K562 (cell line): ENCODE measurements around the gene DPY19L3. TPM values are rescaled to one million over a fixed set of nuclear protein-coding genes. Genes with fewer than 3 reads are reported as not detected.

Source experiments
- ATAC-seq: fragments of 200-7000 bp; cut with Tn5 transposase; 3 replicates; pipeline ENCODE4 v1.9.1; 2020; ENCODE audit warnings: moderate library complexity
- BruUV-seq: library from RNA; stranded (reverse); fragments of 400-500 nt; replicated peaks from 2 replicates; lab custom pipeline; 2021; lab: Mats Ljungman, UMichigan
- CTCF ChIA-PET: fragments of 300-600 bp; formaldehyde crosslinking; extraction: SDS; loops from one replicate; lab custom pipeline; 2021; ENCODE audit warnings: low intra/inter-chr PET ratio; lab: Yijun Ruan, JAX
- POLR2A ChIA-PET: fragments of 300-600, 350-650 bp; sonication (Branson Sonifier 250); formaldehyde crosslinking; extraction: SDS; loops from one replicate; lab custom pipeline; 2021; ENCODE audit warnings: antibody characterized with exemption, inconsistent platforms; lab: Yijun Ruan, JAX
- DNase-seq, 4 experiments: peaks; one replicate each; pipeline versions ENCODE4 v3.0.0 to v3.0.0-alpha.2; 2011 to 2018; ENCODE audit warnings: low spot score in 3 of 4, mixed read lengths in 3 of 4; ENCODE audit errors: extremely low read depth in 1 of 4
- FAIRE-seq: peaks from 2 replicates; lab custom pipeline; 2011; peaks lifted over from hg19 to GRCh38; lab: Jason Lieb, UNC
- H2AFZ ChIP-seq: 2 replicates; pipeline ENCODE4 v1.6.0; 2011; ENCODE audit warnings: low read depth, low read length, control low read depth, inconsistent platforms
- H3K27ac ChIP-seq: fragments of 200-600 bp; 3 replicates; pipeline ENCODE4 v1.8.0; 2011; ENCODE audit warnings: low read depth, mild to moderate bottlenecking, control low read depth, inconsistent platforms, low read length, moderate library complexity, mixed read lengths; ENCODE audit errors: extremely low read depth
- H3K27me3 ChIP-seq, 2 experiments: fragments of 300-600 bp in 1 of 2; 2 replicates in 1 of 2; 3 replicates in 1 of 2; pipeline versions ENCODE4 v1.6.0 to v1.8.0; 2011; ENCODE audit warnings: inconsistent platforms in 2 of 2, low read length in 2 of 2, mild to moderate bottlenecking in 1 of 2, mixed read lengths in 1 of 2, moderate library complexity in 1 of 2; ENCODE audit not compliant: control insufficient read depth in 2 of 2, insufficient read depth in 2 of 2
- H3K36me3 ChIP-seq: fragments of 300-600 bp; 3 replicates; pipeline ENCODE4 v1.8.0; 2011; ENCODE audit warnings: mild to moderate bottlenecking, low read length, inconsistent platforms; ENCODE audit not compliant: control insufficient read depth, insufficient read depth
- H3K4me1 ChIP-seq, 2 experiments: fragments of 200-600 bp in 1 of 2; replicated peaks in 1 of 2; 2 replicates in 1 of 2; 3 replicates in 1 of 2; pipeline versions ENCODE4 v1.5.1 to v1.8.0; 2011; ENCODE audit warnings: inconsistent platforms in 2 of 2, low read length in 2 of 2, mild to moderate bottlenecking in 1 of 2, mixed read lengths in 1 of 2, moderate library complexity in 1 of 2; ENCODE audit not compliant: control insufficient read depth in 2 of 2, insufficient read depth in 2 of 2
- H3K4me2 ChIP-seq: 2 replicates; pipeline ENCODE4 v1.6.1; 2011; ENCODE audit warnings: low read length, control low read depth, inconsistent platforms, mixed read lengths; ENCODE audit not compliant: insufficient read depth
- H3K4me3 ChIP-seq: fragments of 200-600 bp; sonication (generic), shearing (Covaris generic); 2 replicates; pipeline ENCODE4 v1.5.1; 2016; ENCODE audit warnings: control low read depth, inconsistent platforms
- H3K79me2 ChIP-seq: fragments of 200-600 bp; 3 replicates; pipeline ENCODE4 v1.8.0; 2011; ENCODE audit warnings: low read length, inconsistent platforms; ENCODE audit not compliant: control insufficient read depth, insufficient read depth
- H3K9ac ChIP-seq, 2 experiments: 2 replicates each; pipeline versions ENCODE4 v1.6.0 to v1.6.1; 2011; ENCODE audit warnings: low read depth in 2 of 2, low read length in 2 of 2, control low read depth in 1 of 2, inconsistent platforms in 1 of 2, mild to moderate bottlenecking in 1 of 2, mixed read lengths in 1 of 2; ENCODE audit not compliant: insufficient read depth in 1 of 2
- H3K9me1 ChIP-seq: one replicate; pipeline ENCODE4 v1.6.0; 2011; ENCODE audit warnings: inconsistent platforms, mild to moderate bottlenecking, low read length, moderate library complexity; ENCODE audit not compliant: control insufficient read depth, insufficient read depth
- H3K9me3 ChIP-seq: replicated peaks from 2 replicates; pipeline ENCODE4 v1.5.1; 2011; ENCODE audit warnings: low read depth, low read length, inconsistent platforms; ENCODE audit not compliant: control insufficient read depth, insufficient read depth
- H4K20me1 ChIP-seq: replicated peaks from 2 replicates; pipeline ENCODE4 v1.6.1; 2011; ENCODE audit warnings: low read length, inconsistent platforms, mixed read lengths; ENCODE audit not compliant: control insufficient read depth, insufficient read depth
- CC2D1A ChIP-seq: fragments of 450-650 bp; IDR thresholded peaks from 2 replicates; pipeline ENCODE4 v1.6.1; 2017; ENCODE audit warnings: mild to moderate bottlenecking
- CREB5 ChIP-seq: fragments of 250-450 bp; sonication (Bioruptor Pico); IDR thresholded peaks from 2 replicates; pipeline ENCODE4 v1.5.0; 2020; ENCODE audit warnings: mild to moderate bottlenecking
- E2F6 ChIP-seq, 2 experiments: IDR thresholded peaks; 2 replicates each; pipeline ENCODE4 v1.6.1; 2011; ENCODE audit warnings: borderline replicate concordance in 1 of 2, control low read depth in 1 of 2, low read depth in 1 of 2, low read length in 1 of 2, mild to moderate bottlenecking in 1 of 2, mixed read lengths in 1 of 2, moderate library complexity in 1 of 2; ENCODE audit not compliant: insufficient read depth in 1 of 2, insufficient read length in 1 of 2, poor library complexity in 1 of 2, severe bottlenecking in 1 of 2; ENCODE audit errors: extremely low read depth in 1 of 2
- MNT ChIP-seq, 2 experiments: fragments of 450-650 bp; conservative IDR thresholded peaks; 2 replicates each; pipeline ENCODE4 v1.6.1; 2017; ENCODE audit warnings: mild to moderate bottlenecking in 2 of 2, moderate library complexity in 2 of 2
- PHF8 ChIP-seq: fragments of 200-600 bp; sonication (generic); IDR thresholded peaks from 2 replicates; pipeline ENCODE4 v1.6.1; 2012; ENCODE audit warnings: mixed run types, mild to moderate bottlenecking, inconsistent platforms, low read length, moderate library complexity, borderline replicate concordance
- WGBS: fragments of 100-300 bp; shearing (Covaris generic); methylation state at CpG from one replicate; pipeline ENCODE4 v1.1.6; 2016; ENCODE audit warnings: low coverage, mixed read lengths; ENCODE audit not compliant: insufficient coverage; ENCODE audit errors: missing lambda C conversion rate; 5-methylcytosine and 5-hydroxymethylcytosine counted together
- in situ Hi-C: fragments of 300-500 bp; cut with MboI; formaldehyde crosslinking; loops from 4 replicates; pipeline ENCODE4 v1.15.0; 2018; ENCODE audit warnings: inconsistent platforms, mixed read lengths
- intact Hi-C: fragments of 100-400 bp; cut with micrococcal nuclease; formaldehyde crosslinking; loops from 2 replicates; pipeline ENCODE4 v1.14.2; 2022
- polyA plus RNA-seq, 8 experiments: library from polyadenylated mRNA; depleted of rRNA in 4 of 8; stranded (reverse) in 5 of 8; unstranded in 3 of 8; fragments of >200 nt; fragmentation: Nextera tagmentation in 2 of 8; fragmentation: Illumina TruSeq in 1 of 8; extraction: Ambion mirVana in 2 of 8; extraction: Trizol in 1 of 8; gene quantifications; 2 replicates each; pipeline versions ENCODE4 v1.2.1 to v1.2.3, GENCODE V29; 2011 to 2014; ENCODE audit warnings: inconsistent platforms in 1 of 8, missing spikeins in 1 of 8
- total RNA-seq, 7 experiments: library from RNA; depleted of rRNA in 6 of 7; stranded (reverse); fragments of >200 nt in 6 of 7; fragmentation: Illumina TruSeq in 2 of 7; extraction: Trizol in 2 of 7; gene quantifications; 2 replicates each; pipeline versions ENCODE4 v1.2.1 to v1.2.3, GENCODE V29; 2011 to 2021; ENCODE audit warnings: low replicate concordance in 1 of 7

Gene DPY19L3
- total and polyA plus RNA-seq, 9 of the 15 experiments (the other 6 are each of a cell fraction or from before 2014, with no cell fraction given), result 4.7 to 39.2 (median 22.0) TPM

GRCh38 chr19:32416749-32417456 is 11.3 kb downstream of the DPY19L3 start:
- ATAC-seq (no peak), DNase-seq (peak in 1 of 4 experiments; percentile 18), FAIRE-seq (no peak)
- H3K4me1 ChIP-seq, result peaks cover 18% of the 10 kb centered on the region in 2 experiments
- no peaks in the 10 kb centered on the region for H4K20me1 ChIP-seq
- no TSS peak for BruUV-seq
- ChIA-PET POLR2A (interaction anchor here (0.7 to 2.7 kb wide), 6 partner anchors 8 to 49 kb away, joined by 3 to 18 read pairs (median 3); partner anchors contain the start of gene DPY19L3), CTCF (no interaction called here)
- WGBS, result 91% methylated on average over 8 of the region's 8 CpGs
- H3K27me3 ChIP-seq, result no peaks in the 10 kb centered on the region
- H3K79me2 ChIP-seq, result peaks cover 17% of the 10 kb centered on the region; the same call in 2 of the 3 replicates
- H2AFZ ChIP-seq, result no peak overlapping the region
- intact Hi-C loops, result no loop called here
- H3K9me1 ChIP-seq, result no peaks in the 10 kb centered on the region
- H3K4me2 ChIP-seq, result no peak overlapping the region
- peak overlapping the region; percentile 40; the same call in 1 of the 3 replicates for H3K27ac ChIP-seq
- H3K9ac ChIP-seq, result no peak overlapping the region
- H3K9me3 ChIP-seq, result no peaks in the 10 kb centered on the region
- H3K4me3 ChIP-seq, result no peak overlapping the region
- in situ Hi-C loops, result no loop called here
- peaks cover 58% of the 10 kb centered on the region for H3K36me3 ChIP-seq
- TF ChIP-seq E2F6 (IDR thresholded peaks at IDR 0.05; ENCODE audit: borderline replicate concordance in 1 of 2, extremely low read depth in 1 of 2, insufficient read depth in 1 of 2, insufficient read length in 1 of 2, low read depth in 1 of 2, low read length in 1 of 2, poor library complexity in 1 of 2, severe bottlenecking in 1 of 2) (peak in 1 of 2 experiments; percentile 32), CC2D1A (0 out of 2 replicates have a peak, but pooled peaks have one; percentile 15), PHF8 (no peak), CREB5 (no peak), MNT (conservative IDR thresholded peaks at IDR 0.05) (0 out of 4 replicates have a peak, but pooled peaks of 1 of the 2 experiments have one; percentile 23)
